MM.1S (cell line): ENCODE results near the gene ITSN1.

Experiments
- DNase-seq: peaks from one replicate; pipeline ENCODE4 v3.0.0-alpha.2; 2015
- H2AFZ ChIP-seq: fragments of 300-600 bp; sonication (generic); 2 replicates; pipeline ENCODE4 v1.6.0; 2016; ENCODE audit warnings: antibody characterized with exemption, low read length
- H3F3A ChIP-seq: fragments of 300-600 bp; sonication (generic); 2 replicates; pipeline ENCODE4 v1.6.1; 2016; ENCODE audit warnings: mild to moderate bottlenecking, antibody characterized with exemption, low read length, moderate library complexity, mixed read lengths; ENCODE audit not compliant: insufficient read depth
- H3K27ac ChIP-seq: fragments of 300-600 bp; sonication (generic); 2 replicates; pipeline ENCODE4 v1.5.1; 2016; ENCODE audit warnings: mild to moderate bottlenecking, low read length
- H3K27me3 ChIP-seq: fragments of 300-600 bp; sonication (generic); replicated peaks from 2 replicates; pipeline ENCODE4 v1.6.0; 2016; ENCODE audit warnings: low read length; ENCODE audit not compliant: insufficient read depth
- H3K36me3 ChIP-seq: fragments of 300-600 bp; sonication (generic); replicated peaks from 2 replicates; pipeline ENCODE4 v1.6.1; 2016; ENCODE audit warnings: mild to moderate bottlenecking, low read length, mixed read lengths; ENCODE audit not compliant: insufficient read depth
- H3K4me1 ChIP-seq: fragments of 300-600 bp; sonication (generic); 2 replicates; pipeline ENCODE4 v1.6.1; 2016; ENCODE audit warnings: low read length, mixed read lengths
- H3K4me2 ChIP-seq: fragments of 300-600 bp; sonication (generic); 2 replicates; pipeline ENCODE4 v1.6.0; 2016; ENCODE audit warnings: low read depth, low read length
- H3K4me3 ChIP-seq: fragments of 300-600 bp; sonication (generic); 2 replicates; pipeline ENCODE4 v1.5.1; 2016; ENCODE audit warnings: low read length, mixed read lengths
- H3K79me2 ChIP-seq: fragments of 300-600 bp; sonication (generic); 2 replicates; pipeline ENCODE4 v1.6.1; 2016; ENCODE audit warnings: mixed run types, low read length, mixed read lengths
- H3K9ac ChIP-seq: fragments of 300-600 bp; sonication (generic); 2 replicates; pipeline ENCODE4 v1.6.1; 2016; ENCODE audit warnings: low read length, mixed read lengths
- H3K9me2 ChIP-seq: fragments of 300-600 bp; sonication (generic); replicated peaks from 2 replicates; pipeline ENCODE4 v1.6.1; 2016; ENCODE audit warnings: mild to moderate bottlenecking, low read length, mixed read lengths; ENCODE audit not compliant: insufficient read depth
- H3K9me3 ChIP-seq: fragments of 300-600 bp; sonication (generic); replicated peaks from 2 replicates; pipeline ENCODE4 v1.6.1; 2016; ENCODE audit warnings: mild to moderate bottlenecking, low read length, mixed read lengths; ENCODE audit not compliant: insufficient read depth
- H4K20me1 ChIP-seq: fragments of 300-600 bp; sonication (generic); 2 replicates; pipeline ENCODE4 v1.6.1; 2016; ENCODE audit warnings: mild to moderate bottlenecking, low read length, moderate library complexity, mixed read lengths; ENCODE audit not compliant: insufficient read depth
- EZH2 ChIP-seq: fragments of 300-600 bp; sonication (generic); optimal IDR thresholded peaks from 2 replicates; pipeline ENCODE3; 2017; ENCODE audit warnings: low read depth, mild to moderate bottlenecking, antibody characterized with exemption, low read length, mixed read lengths
- EZH2phosphoT487 ChIP-seq: fragments of 300-600 bp; sonication (generic); IDR thresholded peaks from 2 replicates; pipeline ENCODE4 v1.6.1; 2018; ENCODE audit warnings: antibody characterized with exemption, low read length
- TF ChIP-seq, protein P1 (sequence below): fragments of 300-600 bp; sonication (generic); IDR thresholded peaks from 2 replicates; pipeline ENCODE4 v1.5.1; 2016; ENCODE audit warnings: antibody characterized with exemption, low read length, mixed read lengths

Gene ITSN1

DNA sequence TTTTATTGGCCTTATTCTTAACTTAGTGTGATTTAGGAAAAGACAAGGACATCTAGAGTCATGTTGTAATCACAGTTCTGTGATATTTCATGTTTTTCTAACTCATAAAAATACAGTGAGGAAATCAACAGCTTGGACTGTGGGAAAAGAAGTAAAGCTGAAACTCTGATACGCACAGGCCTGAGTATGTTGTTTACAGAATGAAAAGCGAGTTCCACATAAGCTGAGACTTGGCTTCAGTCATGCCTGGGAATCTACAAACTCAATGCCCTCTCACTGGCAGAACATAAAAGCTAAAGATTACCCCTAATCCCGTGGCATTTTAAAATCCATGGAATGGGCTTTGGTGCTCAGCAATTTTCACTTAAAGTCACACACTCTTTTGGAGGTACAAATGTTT, 296.9 kb downstream of the ITSN1 start:
- Histone ChIP-seq H3K79me2 (no peaks in the 10 kb centered on the region), H3F3A (no peaks in the 10 kb centered on the region), H3K27ac (no peak overlapping the region), H2AFZ (no peak overlapping the region), H3K36me3 (no peaks in the 10 kb centered on the region), H4K20me1 (no peaks in the 10 kb centered on the region), H3K4me1 (no peaks in the 10 kb centered on the region), H3K4me3 (no peak overlapping the region), H3K9me3 (no peaks in the 10 kb centered on the region), H3K9me2 (no peaks in the 10 kb centered on the region), H3K27me3 (no peaks in the 10 kb centered on the region), H3K9ac (no peak overlapping the region), H3K4me2 (no peak overlapping the region)
- no peak for DNase-seq
- TF ChIP-seq, protein P1, sequence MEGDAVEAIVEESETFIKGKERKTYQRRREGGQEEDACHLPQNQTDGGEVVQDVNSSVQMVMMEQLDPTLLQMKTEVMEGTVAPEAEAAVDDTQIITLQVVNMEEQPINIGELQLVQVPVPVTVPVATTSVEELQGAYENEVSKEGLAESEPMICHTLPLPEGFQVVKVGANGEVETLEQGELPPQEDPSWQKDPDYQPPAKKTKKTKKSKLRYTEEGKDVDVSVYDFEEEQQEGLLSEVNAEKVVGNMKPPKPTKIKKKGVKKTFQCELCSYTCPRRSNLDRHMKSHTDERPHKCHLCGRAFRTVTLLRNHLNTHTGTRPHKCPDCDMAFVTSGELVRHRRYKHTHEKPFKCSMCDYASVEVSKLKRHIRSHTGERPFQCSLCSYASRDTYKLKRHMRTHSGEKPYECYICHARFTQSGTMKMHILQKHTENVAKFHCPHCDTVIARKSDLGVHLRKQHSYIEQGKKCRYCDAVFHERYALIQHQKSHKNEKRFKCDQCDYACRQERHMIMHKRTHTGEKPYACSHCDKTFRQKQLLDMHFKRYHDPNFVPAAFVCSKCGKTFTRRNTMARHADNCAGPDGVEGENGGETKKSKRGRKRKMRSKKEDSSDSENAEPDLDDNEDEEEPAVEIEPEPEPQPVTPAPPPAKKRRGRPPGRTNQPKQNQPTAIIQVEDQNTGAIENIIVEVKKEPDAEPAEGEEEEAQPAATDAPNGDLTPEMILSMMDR = no peak
- TF ChIP-seq EZH2 (no peak), EZH2phosphoT487 (no peak)

DNA sequence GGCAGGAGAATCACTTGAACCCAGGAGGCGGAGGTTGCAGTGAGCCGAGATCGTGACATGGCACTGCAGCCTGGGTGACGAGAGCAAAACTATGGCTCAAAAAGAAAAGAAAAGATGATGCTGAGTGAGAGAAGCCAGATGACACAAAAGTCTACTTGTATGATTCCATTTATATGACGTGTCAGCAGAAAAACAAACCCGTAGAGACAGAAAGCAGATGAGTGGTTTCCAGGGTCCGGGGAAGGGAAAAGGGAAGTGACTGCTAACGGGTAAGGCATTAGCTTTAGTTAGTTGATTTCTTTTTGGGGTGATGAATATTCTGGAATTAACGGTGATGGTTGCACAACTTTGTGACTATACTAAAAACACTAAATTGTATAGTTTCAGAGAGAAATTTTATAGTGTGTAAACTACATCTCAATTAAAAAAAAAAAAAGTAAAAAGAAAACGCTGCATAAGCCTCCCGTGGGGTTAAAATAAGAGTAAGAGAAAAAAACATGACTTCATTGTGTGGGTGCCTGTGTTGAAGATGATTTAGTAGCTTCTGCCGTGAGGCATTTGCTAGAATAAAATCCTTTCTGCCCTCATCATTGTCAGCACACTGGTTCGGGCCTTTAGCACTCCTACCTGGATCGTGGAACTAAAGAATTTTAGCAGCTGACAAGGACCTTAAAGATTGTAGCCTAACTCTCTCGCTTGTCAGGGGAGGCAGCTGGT, 298.0 kb downstream of the ITSN1 start:
- H4K20me1 ChIP-seq = no peaks in the 10 kb centered on the region
- no peak overlapping the region for H3K9ac ChIP-seq
- H3F3A ChIP-seq = no peaks in the 10 kb centered on the region
- no peaks in the 10 kb centered on the region for H3K4me1 ChIP-seq
- no peak overlapping the region for H2AFZ ChIP-seq
- H3K27ac ChIP-seq = no peak overlapping the region
- H3K9me2 ChIP-seq = no peaks in the 10 kb centered on the region
- H3K4me2 ChIP-seq = no peak overlapping the region
- no peak overlapping the region for H3K4me3 ChIP-seq
- H3K79me2 ChIP-seq = no peaks in the 10 kb centered on the region
- no peak for DNase-seq
- H3K36me3 ChIP-seq = no peaks in the 10 kb centered on the region
- H3K27me3 ChIP-seq = no peaks in the 10 kb centered on the region
- no peak for TF ChIP-seq EZH2phosphoT487
- TF ChIP-seq, protein P1 = no peak
- TF ChIP-seq EZH2 = no peak
- H3K9me3 ChIP-seq = no peaks in the 10 kb centered on the region

GRCh38 chr21:33940881-33941245, 298.6 kb downstream of the ITSN1 start:
- no peak overlapping the region for H2AFZ ChIP-seq
- no peaks in the 10 kb centered on the region for H4K20me1 ChIP-seq
- no peaks in the 10 kb centered on the region for H3K27me3 ChIP-seq
- no peaks in the 10 kb centered on the region for H3K4me1 ChIP-seq
- no peaks in the 10 kb centered on the region for H3K9me3 ChIP-seq
- no peak overlapping the region for H3K4me2 ChIP-seq
- no peak for DNase-seq
- H3K9me2 ChIP-seq = no peaks in the 10 kb centered on the region
- no peaks in the 10 kb centered on the region for H3K36me3 ChIP-seq
- no peaks in the 10 kb centered on the region for H3F3A ChIP-seq
- H3K79me2 ChIP-seq = no peaks in the 10 kb centered on the region
- H3K27ac ChIP-seq = no peak overlapping the region
- H3K4me3 ChIP-seq = no peak overlapping the region
- TF ChIP-seq EZH2phosphoT487 (no peak), EZH2 (no peak)
- TF ChIP-seq, protein P1 = no peak
- H3K9ac ChIP-seq = no peak overlapping the region
